ENCODE measurements around the gene OCA2. TPM values are rescaled to one million over a fixed set of nuclear protein-coding genes. Genes with fewer than 3 reads are reported as not detected.

Gene OCA2
- total RNA-seq, 2 experiments from 2014 or later = not detected

- H3K79me2 ChIP-seq (ENCODE audit: insufficient read depth, low read depth, low read length) = no peaks in the 10 kb centered on the region
- no peaks in the 10 kb centered on the region for H3K9me2 ChIP-seq (ENCODE audit: insufficient read depth, low read length)
- no peaks in the 10 kb centered on the region for H3K36me3 ChIP-seq (ENCODE audit: insufficient read depth, low read length)
- DNase-seq (ENCODE audit: low spot score) = no peak
- no peaks in the 10 kb centered on the region for H4K20me1 ChIP-seq (ENCODE audit: insufficient read depth, low read length)
- no peak overlapping the region for H3K27ac ChIP-seq (ENCODE audit: low read depth, low read length, poor library complexity, severe bottlenecking)
- no peaks in the 10 kb centered on the region for H3K4me1 ChIP-seq (ENCODE audit: insufficient read depth, low read length, poor library complexity, severe bottlenecking)
- ChIA-PET POLR2A (no interaction called here), CTCF (ENCODE audit: unreplicated experiment) (no interaction called here)
- H3K4me3 ChIP-seq (ENCODE audit: low read depth, low read length, poor library complexity, severe bottlenecking) = no peak overlapping the region
- no TSS peak for BruUV-seq (replicated peaks)
- TF ChIP-seq, protein P1, sequence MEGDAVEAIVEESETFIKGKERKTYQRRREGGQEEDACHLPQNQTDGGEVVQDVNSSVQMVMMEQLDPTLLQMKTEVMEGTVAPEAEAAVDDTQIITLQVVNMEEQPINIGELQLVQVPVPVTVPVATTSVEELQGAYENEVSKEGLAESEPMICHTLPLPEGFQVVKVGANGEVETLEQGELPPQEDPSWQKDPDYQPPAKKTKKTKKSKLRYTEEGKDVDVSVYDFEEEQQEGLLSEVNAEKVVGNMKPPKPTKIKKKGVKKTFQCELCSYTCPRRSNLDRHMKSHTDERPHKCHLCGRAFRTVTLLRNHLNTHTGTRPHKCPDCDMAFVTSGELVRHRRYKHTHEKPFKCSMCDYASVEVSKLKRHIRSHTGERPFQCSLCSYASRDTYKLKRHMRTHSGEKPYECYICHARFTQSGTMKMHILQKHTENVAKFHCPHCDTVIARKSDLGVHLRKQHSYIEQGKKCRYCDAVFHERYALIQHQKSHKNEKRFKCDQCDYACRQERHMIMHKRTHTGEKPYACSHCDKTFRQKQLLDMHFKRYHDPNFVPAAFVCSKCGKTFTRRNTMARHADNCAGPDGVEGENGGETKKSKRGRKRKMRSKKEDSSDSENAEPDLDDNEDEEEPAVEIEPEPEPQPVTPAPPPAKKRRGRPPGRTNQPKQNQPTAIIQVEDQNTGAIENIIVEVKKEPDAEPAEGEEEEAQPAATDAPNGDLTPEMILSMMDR (conservative IDR thresholded peaks at IDR 0.05; ENCODE audit: low read length) = no peak
- TF ChIP-seq EZH2phosphoT487 (IDR thresholded peaks at IDR 0.05; ENCODE audit: borderline replicate concordance, low read depth, low read length) = no peak
- intact Hi-C loops (cut with micrococcal nuclease; ENCODE audit: unreplicated experiment) = no loop called here
- no peak overlapping the region for H2AFZ ChIP-seq (ENCODE audit: low read length)
- H3K4me2 ChIP-seq (ENCODE audit: low read length) = no peak overlapping the region
- H3K9me3 ChIP-seq (ENCODE audit: low read length) = no peaks in the 10 kb centered on the region
These were observed 328.2 kb downstream of the OCA2 start for GRCh38 chr15:27770769-27771554.

- ChIA-PET CTCF (ENCODE audit: unreplicated experiment) (no interaction called here), POLR2A (no interaction called here)
- no peak overlapping the region for H3K4me3 ChIP-seq (ENCODE audit: low read depth, low read length, poor library complexity, severe bottlenecking)
- H4K20me1 ChIP-seq (ENCODE audit: insufficient read depth, low read length) = no peaks in the 10 kb centered on the region
- no peak for DNase-seq (ENCODE audit: low spot score)
- H3K36me3 ChIP-seq (ENCODE audit: insufficient read depth, low read length) = no peaks in the 10 kb centered on the region
- no peaks in the 10 kb centered on the region for H3K9me3 ChIP-seq (ENCODE audit: low read length)
- H3K27ac ChIP-seq (ENCODE audit: low read depth, low read length, poor library complexity, severe bottlenecking) = no peak overlapping the region
- H3K79me2 ChIP-seq (ENCODE audit: insufficient read depth, low read depth, low read length) = no peaks in the 10 kb centered on the region
- H3K9me2 ChIP-seq (ENCODE audit: insufficient read depth, low read length) = no peaks in the 10 kb centered on the region
- intact Hi-C loops (cut with micrococcal nuclease; ENCODE audit: unreplicated experiment) = no loop called here
- no TSS peak for BruUV-seq (replicated peaks)
- no peak overlapping the region for H2AFZ ChIP-seq (ENCODE audit: low read length)
- TF ChIP-seq, protein P1 (conservative IDR thresholded peaks at IDR 0.05; ENCODE audit: low read length) = no peak
- no peak for TF ChIP-seq EZH2phosphoT487 (IDR thresholded peaks at IDR 0.05; ENCODE audit: borderline replicate concordance, low read depth, low read length)
- no peaks in the 10 kb centered on the region for H3K4me1 ChIP-seq (ENCODE audit: insufficient read depth, low read length, poor library complexity, severe bottlenecking)
- no peak overlapping the region for H3K4me2 ChIP-seq (ENCODE audit: low read length)
These were observed 329.0 kb downstream of the OCA2 start for GRCh38 chr15:27770086-27770607.

GRCh38 chr15:27769652-27770051 is 329.5 kb downstream of the OCA2 start:
- no peaks in the 10 kb centered on the region for H3K79me2 ChIP-seq (ENCODE audit: insufficient read depth, low read depth, low read length)
- H3K4me3 ChIP-seq (ENCODE audit: low read depth, low read length, poor library complexity, severe bottlenecking) = no peak overlapping the region
- CTCF ChIA-PET (ENCODE audit: unreplicated experiment) = no interaction called here
- TF ChIP-seq, protein P1 (conservative IDR thresholded peaks at IDR 0.05; ENCODE audit: low read length) = no peak
- TF ChIP-seq EZH2phosphoT487 (IDR thresholded peaks at IDR 0.05; ENCODE audit: borderline replicate concordance, low read depth, low read length) = no peak
- no peak overlapping the region for H2AFZ ChIP-seq (ENCODE audit: low read length)
- no TSS peak for BruUV-seq (replicated peaks)
- H3K36me3 ChIP-seq (ENCODE audit: insufficient read depth, low read length) = no peaks in the 10 kb centered on the region
- H3K4me1 ChIP-seq (ENCODE audit: insufficient read depth, low read length, poor library complexity, severe bottlenecking) = no peaks in the 10 kb centered on the region
- no peak overlapping the region for H3K4me2 ChIP-seq (ENCODE audit: low read length)
- intact Hi-C loops (cut with micrococcal nuclease; ENCODE audit: unreplicated experiment) = no loop called here
- no peaks in the 10 kb centered on the region for H4K20me1 ChIP-seq (ENCODE audit: insufficient read depth, low read length)
- no peak for DNase-seq (ENCODE audit: low spot score)
- POLR2A ChIA-PET = no interaction called here
- H3K27ac ChIP-seq (ENCODE audit: low read depth, low read length, poor library complexity, severe bottlenecking) = no peak overlapping the region
- H3K9me2 ChIP-seq (ENCODE audit: insufficient read depth, low read length) = no peaks in the 10 kb centered on the region
- no peaks in the 10 kb centered on the region for H3K9me3 ChIP-seq (ENCODE audit: low read length)
